GM12892 (cell line): ENCODE results near the gene IFFO2.

Experiments
- POLR2A ChIP-seq: IDR thresholded peaks from 2 replicates; pipeline ENCODE4 v1.6.1; 2011; ENCODE audit warnings: low read depth, low read length, control low read depth
- POLR2AphosphoS5 ChIP-seq: IDR thresholded peaks from 2 replicates; pipeline ENCODE4 v1.6.1; 2011; ENCODE audit warnings: low read depth, low read length, control low read depth

DNA sequence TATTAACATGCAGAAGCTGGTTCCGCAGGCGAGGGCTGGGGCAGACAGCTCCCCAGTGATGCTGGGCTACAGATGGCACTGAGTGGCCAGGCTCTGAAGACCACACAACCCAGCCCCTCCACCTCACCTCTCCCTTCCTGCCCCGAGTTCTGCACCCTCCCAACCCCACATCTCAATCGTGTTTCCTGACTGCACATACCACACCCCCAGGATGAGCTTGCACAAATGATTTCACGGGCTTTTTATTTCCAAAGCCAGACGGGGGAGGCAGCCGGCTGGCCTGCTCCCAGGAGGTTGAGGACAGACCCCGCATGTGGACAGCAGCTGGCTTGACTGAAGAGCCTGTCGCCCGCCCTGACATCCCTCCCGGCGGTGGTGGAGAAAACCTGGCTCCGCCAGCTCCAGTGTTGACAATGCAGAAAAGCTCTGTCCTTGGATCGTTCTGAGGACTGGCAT, 32.7 kb downstream of the IFFO2 start:
- TF ChIP-seq POLR2A (no peak), POLR2AphosphoS5 (no peak)
